Measurements from ENCODE around the gene IPO4. TPM values are rescaled to one million over a fixed set of nuclear protein-coding genes. Genes with fewer than 3 reads are reported as not detected.
"Not testable (repeated sequence)": the region's sequence is repeated elsewhere in the genome, so short reads cannot be mapped to it uniquely, and the experiment has no call there.

IPO4 gene
- total RNA-seq, 2 experiments from 2014 or later = 73.4 to 73.7 TPM

- intact Hi-C loops (cut with DNase I, micrococcal nuclease) = no loop called here
- Mint-ChIP-seq H3K4me3 (no peak overlapping the region), H3K27ac (peak overlapping the region; percentile 16), H3K9me3 (ENCODE audit: low read depth) (peaks cover 11% of the 10 kb centered on the region), H3K36me3 (ENCODE audit: low read depth) (peaks cover 82% of the 10 kb centered on the region), H3K4me1 (peaks cover 25% of the 10 kb centered on the region), H3K27me3 (no peaks in the 10 kb centered on the region)
- no peak for ATAC-seq
- ChIA-PET CTCF (interaction anchor here (0.6 to 1.3 kb wide), 5 partner anchors 9 to 93 kb away, joined by 3 read pairs; partner anchors contain the start of genes DHRS1, IPO4, MDP1 and NOP9), POLR2A (no interaction called here)
- no peak for DNase-seq
These were observed 17.9 kb upstream of the IPO4 start for GRCh38 chr14:24206260-24207103.

- intact Hi-C loops (cut with DNase I, micrococcal nuclease) = no loop called here
- Mint-ChIP-seq H3K27me3 (no peaks in the 10 kb centered on the region), H3K27ac (no peak overlapping the region), H3K4me3 (no peak overlapping the region), H3K9me3 (ENCODE audit: low read depth) (peaks cover 14% of the 10 kb centered on the region), H3K4me1 (peaks cover 17% of the 10 kb centered on the region), H3K36me3 (ENCODE audit: low read depth) (peaks cover 83% of the 10 kb centered on the region)
- ChIA-PET POLR2A (no interaction called here), CTCF (interaction anchor here (0.6 to 1.3 kb wide), 4 partner anchors 15 to 67 kb away, joined by 3 read pairs; partner anchors contain the start of genes IPO4 and RABGGTA)
- DNase-seq (no peak), ATAC-seq (no peak)
These were observed 15.8 kb upstream of the IPO4 start for GRCh38 chr14:24204163-24205146.

GRCh38 chr14:24203249-24203886, 14.8 kb upstream of the IPO4 start:
- H3K27me3 Mint-ChIP-seq; H3K4me3 Mint-ChIP-seq; POLR2A ChIA-PET; H3K27ac Mint-ChIP-seq; DNase-seq; intact Hi-C loops (cut with DNase I, micrococcal nuclease); ATAC-seq: not testable (repeated sequence)
- Mint-ChIP-seq H3K36me3 (ENCODE audit: low read depth) (peaks cover 87% of the 10 kb centered on the region), H3K4me1 (peaks cover 26% of the 10 kb centered on the region), H3K9me3 (ENCODE audit: low read depth) (peaks cover 15% of the 10 kb centered on the region)
- CTCF ChIA-PET = interaction anchor here (0.6 to 0.7 kb wide), 2 partner anchors 32 to 117 kb away, joined by 3 read pairs; no protein-coding TSS in a partner anchor

GRCh38 chr14:24202538-24202937, 13.9 kb upstream of the IPO4 start:
- H3K4me1 Mint-ChIP-seq = peaks cover 29% of the 10 kb centered on the region
- H3K4me3 Mint-ChIP-seq; ATAC-seq; DNase-seq; POLR2A ChIA-PET; H3K27ac Mint-ChIP-seq; intact Hi-C loops (cut with DNase I, micrococcal nuclease); H3K27me3 Mint-ChIP-seq; CTCF ChIA-PET: not testable (repeated sequence)
- peaks cover 15% of the 10 kb centered on the region for H3K9me3 Mint-ChIP-seq (ENCODE audit: low read depth)
- peaks cover 80% of the 10 kb centered on the region for H3K36me3 Mint-ChIP-seq (ENCODE audit: low read depth)

GRCh38 chr14:24198814-24199524, 10.4 kb upstream of the IPO4 start:
- ATAC-seq = no peak
- peaks cover 40% of the 10 kb centered on the region for H3K4me1 Mint-ChIP-seq
- H3K27me3 Mint-ChIP-seq = no peaks in the 10 kb centered on the region
- intact Hi-C loops (cut with DNase I, micrococcal nuclease) = no loop called here
- POLR2A ChIA-PET = no interaction called here
- no peak for DNase-seq
- H3K27ac Mint-ChIP-seq = peak overlapping the region; percentile 58
- CTCF ChIA-PET = no interaction called here
- no peak overlapping the region for H3K4me3 Mint-ChIP-seq
- peaks cover 15% of the 10 kb centered on the region for H3K9me3 Mint-ChIP-seq (ENCODE audit: low read depth)
- peaks cover 62% of the 10 kb centered on the region for H3K36me3 Mint-ChIP-seq (ENCODE audit: low read depth)

- peaks cover 54% of the 10 kb centered on the region for H3K36me3 Mint-ChIP-seq (ENCODE audit: low read depth)
- POLR2A ChIA-PET = interaction anchor here (0.7 kb wide), 2 partner anchors 8 to 45 kb away, joined by 3 to 5 read pairs; partner anchors contain the start of genes IPO4 and TINF2
- peak overlapping the region; percentile 84 for H3K27ac Mint-ChIP-seq
- H3K4me3 Mint-ChIP-seq = peak overlapping the region; percentile 90
- DNase-seq (no peak), ATAC-seq (no peak)
- H3K27me3 Mint-ChIP-seq = no peaks in the 10 kb centered on the region
- intact Hi-C loops (cut with DNase I, micrococcal nuclease) = no loop called here
- H3K4me1 Mint-ChIP-seq = peaks cover 50% of the 10 kb centered on the region
- CTCF ChIA-PET = interaction anchor here (0.6 to 2.8 kb wide), 3 partner anchors 9 to 111 kb away, joined by 3 to 13 read pairs (median 3); partner anchors contain the start of gene CIDEB
- peaks cover 7% of the 10 kb centered on the region for H3K9me3 Mint-ChIP-seq (ENCODE audit: low read depth)
These were observed 8.4 kb upstream of the IPO4 start for GRCh38 chr14:24197056-24197450.

- intact Hi-C loops (cut with DNase I, micrococcal nuclease) = no loop called here
- H3K27me3 Mint-ChIP-seq = no peaks in the 10 kb centered on the region
- ATAC-seq (peak; percentile 3), DNase-seq (peak; percentile 26)
- ChIA-PET CTCF (interaction anchor here (0.6 to 2.8 kb wide), 14 partner anchors 15 to 241 kb away, joined by 3 to 13 read pairs (median 4); partner anchors contain the start of genes CHMP4A, CIDEB, IRF9 and MDP1), POLR2A (interaction anchor here (0.7 to 2.5 kb wide), 9 partner anchors 8 to 81 kb away, joined by 3 to 13 read pairs (median 6); partner anchors contain the start of genes CHMP4A, DCAF11, EMC9 and IPO4)
- peaks cover 52% of the 10 kb centered on the region for H3K4me1 Mint-ChIP-seq
- H3K36me3 Mint-ChIP-seq (ENCODE audit: low read depth) = peaks cover 54% of the 10 kb centered on the region
- peaks cover 3% of the 10 kb centered on the region for H3K9me3 Mint-ChIP-seq (ENCODE audit: low read depth)
- H3K4me3 Mint-ChIP-seq = peak overlapping the region; percentile 90
- peak overlapping the region; percentile 93 for H3K27ac Mint-ChIP-seq
These were observed 7.7 kb upstream of the IPO4 start for GRCh38 chr14:24196071-24197055.

GRCh38 chr14:24195186-24196070, 6.8 kb upstream of the IPO4 start, which contains the start of gene TM9SF1:
TSS of gene TM9SF1 (minus strand) at chr14:24195441. CDS start at chr14:24195019, 422 bp downstream.
- Mint-ChIP-seq H3K9me3 (ENCODE audit: low read depth) (peaks cover 2% of the 10 kb centered on the region), H3K27ac (peak within 1 kb of the TSS; percentile 93), H3K27me3 (no peaks in the 10 kb centered on the region), H3K4me1 (peaks cover 50% of the 10 kb centered on the region), H3K36me3 (ENCODE audit: low read depth) (peaks cover 48% of the 10 kb centered on the region), H3K4me3 (peak within 1 kb of the TSS; percentile 90)
- ATAC-seq (peak; percentile 93), DNase-seq (peak; percentile 93)
- CTCF ChIA-PET = interaction anchor here (0.8 to 2.8 kb wide), 14 partner anchors 14 to 242 kb away, joined by 3 to 13 read pairs (median 4); partner anchors contain the start of genes CHMP4A, CIDEB, IRF9 and MDP1
- intact Hi-C loops (cut with DNase I, micrococcal nuclease) = loop anchor here (1.0 kb wide), 9 partner anchors 18 to 247 kb away; partner anchors contain the start of genes CHMP4A (in 2 of the 2), GMPR2 (in 2 of the 2), NEDD8 (in 2 of the 2) and DCAF11 (in 1 of the 2)
- POLR2A ChIA-PET = interaction anchor here (1.0 to 2.5 kb wide), 7 partner anchors 17 to 81 kb away, joined by 4 to 13 read pairs (median 7); partner anchors contain the start of genes CHMP4A, DCAF11, EMC9 and IRF9
